ENCODE measurements around the gene PIGT.

DNA sequence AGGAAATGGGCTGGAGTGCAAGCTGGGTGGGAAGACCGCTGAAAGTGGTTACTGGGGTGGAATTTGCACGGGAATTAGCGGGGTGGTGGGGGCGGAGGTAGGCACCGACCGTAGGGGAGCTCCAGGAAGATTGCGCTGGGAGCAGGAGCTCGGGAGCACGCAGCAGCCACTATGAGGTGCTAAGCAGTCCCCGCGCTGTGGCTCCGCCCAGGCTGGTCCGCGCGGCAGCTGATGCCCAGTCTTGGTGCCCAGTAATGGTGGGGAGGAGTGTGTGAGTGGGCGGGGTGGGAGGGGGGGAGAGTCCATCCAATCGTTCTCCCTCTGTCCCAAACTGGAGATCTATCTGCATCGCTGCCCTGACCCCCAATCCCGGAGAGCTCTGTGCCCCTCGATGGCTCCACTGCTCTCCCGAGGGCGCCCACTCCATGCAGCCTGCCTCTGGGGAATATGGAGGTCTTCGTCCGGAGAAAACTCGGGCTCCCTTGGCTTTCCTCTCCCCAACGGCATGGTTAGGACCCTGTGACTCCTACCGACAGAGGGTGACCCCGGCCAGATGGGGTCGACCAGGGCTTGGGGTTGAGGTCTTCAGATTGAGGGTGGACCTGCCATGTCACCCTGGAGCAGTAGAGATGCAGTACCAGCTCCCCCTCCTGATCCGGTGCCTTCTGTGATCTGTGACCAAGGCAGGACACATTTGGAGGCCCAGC lies 43.1 kb upstream of the PIGT start:
- no peak for TF ChIP-seq POLR2A (IDR thresholded peaks at IDR 0.05; ENCODE audit: low read depth, low read length)
- no peak for TF ChIP-seq POLR2AphosphoS5 (IDR thresholded peaks at IDR 0.05; ENCODE audit: low read depth, low read length)
